Fibroblast of lung (primary cell): ENCODE data around the gene SORCS2.

Experiments
- EZH2 ChIP-seq: IDR thresholded peaks from 2 replicates; pipeline ENCODE4 v1.5.1; 2012; ENCODE audit warnings: low read length, control low read depth, mild to moderate bottlenecking; ENCODE audit errors: missing control alignments
- TF ChIP-seq, protein P1 (sequence below), 2 donors: IDR thresholded peaks in 1 of 2; conservative IDR thresholded peaks in 1 of 2; 1 replicate in 1 of 2; 2 replicates in 1 of 2; pipeline ENCODE4 v1.5.1; 2011 to 2012; ENCODE audit warnings: low read length in 2 of 2, control low read depth in 1 of 2, inconsistent platforms in 1 of 2, low read depth in 1 of 2, mild to moderate bottlenecking in 1 of 2

DNA sequence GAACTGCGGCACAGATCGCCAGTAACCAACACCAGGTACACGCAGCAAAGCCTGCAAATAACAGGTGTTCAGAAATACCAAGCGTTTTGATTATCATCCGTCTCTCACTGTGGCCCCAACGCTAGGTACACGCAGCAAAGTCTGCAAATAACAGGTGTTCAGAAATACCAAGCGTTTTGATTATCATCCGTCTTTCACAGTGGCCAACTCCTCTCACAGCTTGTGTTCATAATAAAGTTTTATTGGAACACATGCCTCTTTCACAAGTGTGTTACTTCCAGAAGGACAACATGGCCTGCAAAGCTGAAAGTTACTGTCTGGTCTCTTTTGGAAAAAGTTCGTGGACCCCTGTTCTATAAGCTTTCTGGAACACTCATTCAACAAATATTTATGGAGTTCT, 594.2 kb downstream of the SORCS2 start:
- TF ChIP-seq, protein P1, sequence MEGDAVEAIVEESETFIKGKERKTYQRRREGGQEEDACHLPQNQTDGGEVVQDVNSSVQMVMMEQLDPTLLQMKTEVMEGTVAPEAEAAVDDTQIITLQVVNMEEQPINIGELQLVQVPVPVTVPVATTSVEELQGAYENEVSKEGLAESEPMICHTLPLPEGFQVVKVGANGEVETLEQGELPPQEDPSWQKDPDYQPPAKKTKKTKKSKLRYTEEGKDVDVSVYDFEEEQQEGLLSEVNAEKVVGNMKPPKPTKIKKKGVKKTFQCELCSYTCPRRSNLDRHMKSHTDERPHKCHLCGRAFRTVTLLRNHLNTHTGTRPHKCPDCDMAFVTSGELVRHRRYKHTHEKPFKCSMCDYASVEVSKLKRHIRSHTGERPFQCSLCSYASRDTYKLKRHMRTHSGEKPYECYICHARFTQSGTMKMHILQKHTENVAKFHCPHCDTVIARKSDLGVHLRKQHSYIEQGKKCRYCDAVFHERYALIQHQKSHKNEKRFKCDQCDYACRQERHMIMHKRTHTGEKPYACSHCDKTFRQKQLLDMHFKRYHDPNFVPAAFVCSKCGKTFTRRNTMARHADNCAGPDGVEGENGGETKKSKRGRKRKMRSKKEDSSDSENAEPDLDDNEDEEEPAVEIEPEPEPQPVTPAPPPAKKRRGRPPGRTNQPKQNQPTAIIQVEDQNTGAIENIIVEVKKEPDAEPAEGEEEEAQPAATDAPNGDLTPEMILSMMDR (conservative IDR thresholded peaks at IDR 0.05 in 1 of 2, IDR thresholded peaks at IDR 0.05 in 1 of 2; ENCODE audit: low read depth in 1 of 2, low read length in 2 of 2) = no peak
- TF ChIP-seq EZH2 = no peak
